Measurements from ENCODE around the gene SNX19. TPM values are rescaled to one million over a fixed set of nuclear protein-coding genes. Genes with fewer than 3 reads are reported as not detected.

SNX19 gene
- polyA plus RNA-seq, 1 of the 3 experiments (the other 2 are of a cell fraction), result 16.6 TPM

- H3F3A ChIP-seq (replicated peaks; ENCODE audit: insufficient read depth), result no peaks in the 10 kb centered on the region
- no peak overlapping the region for H3K4me3 ChIP-seq (ENCODE audit: low read depth in 2 of 2, low read length in 1 of 2)
- no peaks in the 10 kb centered on the region for H3K79me2 ChIP-seq (ENCODE audit: insufficient read depth)
- H3K27ac ChIP-seq (ENCODE audit: low read depth in 2 of 2, low read length in 1 of 2), result no peak overlapping the region
- H3K4me1 ChIP-seq (ENCODE audit: control insufficient read depth in 1 of 2, insufficient read depth in 2 of 2, low read depth in 1 of 2, low read length in 1 of 2), result no peaks in the 10 kb centered on the region
- no peaks in the 10 kb centered on the region for H3K36me3 ChIP-seq (replicated peaks in 1 of 2; ENCODE audit: control insufficient read depth in 1 of 2, insufficient read depth in 2 of 2, low read length in 1 of 2)
- H3K4me2 ChIP-seq, result no peak overlapping the region
- DNase-seq, result no peak
- no peak overlapping the region for H3K9ac ChIP-seq
- H3K9me3 ChIP-seq, result no peaks in the 10 kb centered on the region
- ChIA-PET POLR2A (no interaction called here), CTCF (interaction anchor here (1.0 to 1.2 kb wide), 2 partner anchors 48 kb away, joined by 3 read pairs; partner anchors contain the start of gene SNX19)
- no peaks in the 10 kb centered on the region for H4K20me1 ChIP-seq (ENCODE audit: insufficient read depth)
- no peaks in the 10 kb centered on the region for H3K27me3 ChIP-seq (ENCODE audit: insufficient read depth)
- no peak for TF ChIP-seq TEAD4 (IDR thresholded peaks at IDR 0.05; ENCODE audit: borderline replicate concordance, insufficient read depth)
- TF ChIP-seq FOXJ3 (CRISPR knock-in tag; IDR thresholded peaks at IDR 0.05), result no peak
- TF ChIP-seq IRF3 (IDR thresholded peaks at IDR 0.05; ENCODE audit: low read depth, low read length), result no peak
- no peak for TF ChIP-seq SIN3A (IDR thresholded peaks at IDR 0.05; ENCODE audit: borderline replicate concordance, low read depth, low read length)
- TF ChIP-seq USF1 (IDR thresholded peaks at IDR 0.05; ENCODE audit: borderline replicate concordance, low read depth), result no peak
- TF ChIP-seq MEF2A (IDR thresholded peaks at IDR 0.05; ENCODE audit: borderline replicate concordance, low read depth), result no peak
- no peak for TF ChIP-seq ELF1 (IDR thresholded peaks at IDR 0.05)
- no peak overlapping the region for H2AFZ ChIP-seq (ENCODE audit: low read depth)
- 22% methylated on average over 4 of the region's 6 CpGs for WGBS (ENCODE audit: low lambda C conversion rate)
- no peaks in the 10 kb centered on the region for H3K9me2 ChIP-seq
These were observed 47.9 kb upstream of the SNX19 start for GRCh38 chr11:130964058-130964792.

GRCh38 chr11:130947889-130948288, 31.6 kb upstream of the SNX19 start:
- 0 out of 4 replicates have a peak, but pooled peaks cover 0 to 3% of the 10 kb centered on the region in 2 experiments for H3K4me1 ChIP-seq (ENCODE audit: control insufficient read depth in 1 of 2, insufficient read depth in 2 of 2, low read depth in 1 of 2, low read length in 1 of 2)
- ChIA-PET POLR2A (no interaction called here), CTCF (interaction anchor here (0.6 kb wide), 1 partner anchor 17 kb away, joined by 4 read pairs; no protein-coding TSS in a partner anchor)
- WGBS (ENCODE audit: low lambda C conversion rate), result 33% methylated on average over 6 of the region's 6 CpGs
- no peaks in the 10 kb centered on the region for H3K36me3 ChIP-seq (replicated peaks in 1 of 2; ENCODE audit: control insufficient read depth in 1 of 2, insufficient read depth in 2 of 2, low read length in 1 of 2)
- H3K79me2 ChIP-seq (ENCODE audit: insufficient read depth), result no peaks in the 10 kb centered on the region
- no peaks in the 10 kb centered on the region for H4K20me1 ChIP-seq (ENCODE audit: insufficient read depth)
- H3F3A ChIP-seq (replicated peaks; ENCODE audit: insufficient read depth), result no peaks in the 10 kb centered on the region
- DNase-seq, result no peak
- H3K4me3 ChIP-seq (ENCODE audit: low read depth in 2 of 2, low read length in 1 of 2), result no peak overlapping the region
- H2AFZ ChIP-seq (ENCODE audit: low read depth), result no peak overlapping the region
- no peak overlapping the region for H3K27ac ChIP-seq (ENCODE audit: low read depth in 2 of 2, low read length in 1 of 2)
- H3K27me3 ChIP-seq (ENCODE audit: insufficient read depth), result no peaks in the 10 kb centered on the region
- H3K4me2 ChIP-seq, result no peak overlapping the region
- no peaks in the 10 kb centered on the region for H3K9me2 ChIP-seq
- no peak overlapping the region for H3K9ac ChIP-seq
- no peaks in the 10 kb centered on the region for H3K9me3 ChIP-seq
- TF ChIP-seq RFX5 (IDR thresholded peaks at IDR 0.05; ENCODE audit: low read length) (no peak), NFIC (IDR thresholded peaks at IDR 0.05; ENCODE audit: borderline replicate concordance) (no peak), GATA2 (CRISPR knock-in tag; IDR thresholded peaks at IDR 0.05) (no peak), TAF1 (IDR thresholded peaks at IDR 0.05; ENCODE audit: borderline replicate concordance, low read depth, low read length) (no peak), CTCF (IDR thresholded peaks at IDR 0.05) (no peak), TCF12 (IDR thresholded peaks at IDR 0.05) (no peak), PBX3 (IDR thresholded peaks at IDR 0.05) (no peak), SIN3A (IDR thresholded peaks at IDR 0.05; ENCODE audit: borderline replicate concordance, low read depth, low read length) (no peak), REST (IDR thresholded peaks at IDR 0.05; ENCODE audit: low read depth, low read length) (no peak), YY1 (IDR thresholded peaks at IDR 0.05; ENCODE audit: low read depth) (no peak), ELF1 (IDR thresholded peaks at IDR 0.05) (no peak), IRF3 (IDR thresholded peaks at IDR 0.05; ENCODE audit: low read depth, low read length) (no peak), SMC3 (IDR thresholded peaks at IDR 0.05; ENCODE audit: low read depth, low read length) (no peak)

All from SK-N-SH (cell line).